Osteocyte (in vitro differentiated cells): Measurements from ENCODE around the gene TMPRSS11A. TPM values are rescaled to one million over a fixed set of nuclear protein-coding genes. Genes with fewer than 3 reads are reported as not detected.

ENCODE experiments used
- DNase-seq: peaks from one replicate; pipeline ENCODE4 v3.0.0; 2021; ENCODE audit warnings: mixed read lengths; ENCODE audit not compliant: unreplicated experiment; ENCODE audit errors: extremely low spot score
- H3K27ac Mint-ChIP-seq: one replicate; pipeline ENCODE4 v1.8.0; 2021; ENCODE audit warnings: mild to moderate bottlenecking, mixed read lengths; ENCODE audit not compliant: unreplicated experiment
- H3K27me3 Mint-ChIP-seq: one replicate; pipeline ENCODE4 v1.8.0; 2021; ENCODE audit warnings: mixed read lengths; ENCODE audit not compliant: unreplicated experiment
- H3K36me3 Mint-ChIP-seq: one replicate; pipeline ENCODE4 v1.8.0; 2021; ENCODE audit warnings: mixed read lengths; ENCODE audit not compliant: unreplicated experiment
- H3K4me1 Mint-ChIP-seq: one replicate; pipeline ENCODE4 v1.8.0; 2021; ENCODE audit warnings: mixed read lengths; ENCODE audit not compliant: unreplicated experiment
- H3K4me3 Mint-ChIP-seq: one replicate; pipeline ENCODE4 v1.8.0; 2021; ENCODE audit warnings: mild to moderate bottlenecking, moderate library complexity, mixed read lengths; ENCODE audit not compliant: unreplicated experiment
- H3K9me3 Mint-ChIP-seq: one replicate; pipeline ENCODE4 v1.8.0; 2021; ENCODE audit warnings: mixed read lengths; ENCODE audit not compliant: unreplicated experiment
- CTCF ChIP-seq: fragments of 200-600 bp; sonication (generic); IDR thresholded peaks from 2 replicates; pipeline ENCODE4 v1.5.0; 2021; ENCODE audit warnings: antibody characterized with exemption, mild to moderate bottlenecking, moderate library complexity
- total RNA-seq: library from RNA; stranded (reverse); gene quantifications from 2 replicates; pipeline ENCODE4 v1.2.1, GENCODE V29; 2021

TMPRSS11A gene
- total RNA-seq, 1 donor from 2014 or later = not detected

GRCh38 chr4:67983333-67983732 is 20.0 kb upstream of the TMPRSS11A start:
- Mint-ChIP-seq H3K36me3 (no peaks in the 10 kb centered on the region), H3K27ac (no peak overlapping the region), H3K4me1 (no peaks in the 10 kb centered on the region), H3K4me3 (no peak overlapping the region), H3K27me3 (peaks cover 3% of the 10 kb centered on the region), H3K9me3 (no peaks in the 10 kb centered on the region)
- no peak for DNase-seq
- no peak for TF ChIP-seq CTCF

GRCh38 chr4:67980512-67980911 is 17.2 kb upstream of the TMPRSS11A start:
- Mint-ChIP-seq H3K4me1 (no peaks in the 10 kb centered on the region), H3K9me3 (no peaks in the 10 kb centered on the region), H3K27ac (no peak overlapping the region), H3K27me3 (no peaks in the 10 kb centered on the region), H3K36me3 (no peaks in the 10 kb centered on the region), H3K4me3 (no peak overlapping the region)
- DNase-seq = no peak
- no peak for TF ChIP-seq CTCF

- H3K4me1 Mint-ChIP-seq = no peaks in the 10 kb centered on the region
- no peaks in the 10 kb centered on the region for H3K36me3 Mint-ChIP-seq
- no peaks in the 10 kb centered on the region for H3K27me3 Mint-ChIP-seq
- TF ChIP-seq CTCF = no peak
- H3K4me3 Mint-ChIP-seq = no peak overlapping the region
- no peak for DNase-seq
- no peak overlapping the region for H3K27ac Mint-ChIP-seq
- peaks cover 13% of the 10 kb centered on the region for H3K9me3 Mint-ChIP-seq
These were observed 10.3 kb upstream of the TMPRSS11A start for GRCh38 chr4:67973608-67974007.

GRCh38 chr4:67954890-67955289 is 8.4 kb downstream of the TMPRSS11A start:
- no peak for TF ChIP-seq CTCF
- Mint-ChIP-seq H3K4me1 (no peaks in the 10 kb centered on the region), H3K27me3 (no peaks in the 10 kb centered on the region), H3K4me3 (no peak overlapping the region), H3K9me3 (no peaks in the 10 kb centered on the region), H3K27ac (no peak overlapping the region), H3K36me3 (no peaks in the 10 kb centered on the region)
- no peak for DNase-seq

- no peak overlapping the region for H3K4me3 Mint-ChIP-seq
- TF ChIP-seq CTCF = no peak
- no peak overlapping the region for H3K27ac Mint-ChIP-seq
- H3K36me3 Mint-ChIP-seq = no peaks in the 10 kb centered on the region
- H3K9me3 Mint-ChIP-seq = peaks cover 12% of the 10 kb centered on the region
- DNase-seq = no peak
- peaks cover 2% of the 10 kb centered on the region for H3K27me3 Mint-ChIP-seq
- H3K4me1 Mint-ChIP-seq = no peaks in the 10 kb centered on the region
These were observed 22.2 kb downstream of the TMPRSS11A start for GRCh38 chr4:67941074-67941473.
